Gastrocnemius medialis (tissue), 4 donors: ENCODE data around the gene ADSS1. TPM values are rescaled to one million over a fixed set of nuclear protein-coding genes. Genes with fewer than 3 reads are reported as not detected.
A peak's percentile ranks its signal among the peaks of the same experiment; 100 is the strongest.

Source experiments
- ATAC-seq, 2 donors: fragments of 150-250 bp; one replicate each; pipeline ENCODE4 v1.9.1; 2016
- DNase-seq, 2 donors: peaks; one replicate each; pipeline ENCODE4 v3.0.0-alpha.2; 2019
- H3K27ac ChIP-seq, 4 donors: fragments of 200-600 bp; sonication (generic); 1 replicate in 1 of 4; 2 replicates in 3 of 4; pipeline ENCODE4 v1.5.1; 2016 to 2018; ENCODE audit warnings: mild to moderate bottlenecking in 2 of 4, moderate library complexity in 1 of 4
- H3K27me3 ChIP-seq, 3 donors: fragments of 200-600 bp; sonication (generic) in 2 of 3; 1 replicate in 1 of 3; 2 replicates in 2 of 3; pipeline versions ENCODE4 v1.5.1 to v1.6.0; 2016 to 2019; ENCODE audit warnings: mild to moderate bottlenecking in 1 of 3, moderate library complexity in 1 of 3
- H3K36me3 ChIP-seq, 2 donors: fragments of 200-600 bp; sonication (generic) in 1 of 2; one replicate each; pipeline ENCODE4 v1.5.1; 2017 to 2018
- H3K4me1 ChIP-seq, 2 donors: fragments of 200-600 bp; sonication (generic) in 1 of 2; one replicate each; pipeline ENCODE4 v1.5.1; 2016 to 2017; ENCODE audit warnings: mild to moderate bottlenecking in 2 of 2
- H3K4me3 ChIP-seq, 4 donors: fragments of 200-600 bp; sonication (generic) in 3 of 4; 1 replicate in 1 of 4; 2 replicates in 3 of 4; pipeline ENCODE4 v1.5.1; 2016 to 2019; ENCODE audit warnings: mild to moderate bottlenecking in 2 of 4
- H3K9me3 ChIP-seq, 3 donors: fragments of 200-600 bp; sonication (generic) in 2 of 3; 1 replicate in 1 of 3; 2 replicates in 2 of 3; pipeline ENCODE4 v1.5.1; 2016 to 2019
- POLR2A ChIP-seq, 2 donors: fragments of 450-650 bp; IDR thresholded peaks; one replicate each; pipeline ENCODE4 v1.6.1; 2017; ENCODE audit warnings: antibody characterized with exemption in 2 of 2, mild to moderate bottlenecking in 2 of 2, moderate library complexity in 2 of 2
- in situ Hi-C, 4 donors: fragments of 200-750 bp; cut with MboI; loops; one replicate each; pipeline versions ENCODE4 v1.15.0 to v1.8.0; 2017; ENCODE audit warnings: low sequenced_read_pairs in 4 of 4
- intact Hi-C: fragments of 100-400 bp; cut with DNase I; formaldehyde crosslinking; loops from one replicate; pipeline ENCODE4 v1.15.1; 2023; ENCODE audit warnings: low total_unique reads
- total RNA-seq, 4 donors: library from RNA; depleted of rRNA; stranded (reverse); fragments of >200 nt; gene quantifications; one replicate each; pipeline versions ENCODE4 v1.1.0 to v1.2.3, GENCODE V29; 2016
- TF ChIP-seq, protein P1 (sequence below), 5 experiments: fragments of 450-650 bp in 3 of 5; fragments of 200-600 bp in 2 of 5; sonication (generic) in 2 of 5; IDR thresholded peaks in 4 of 5; conservative IDR thresholded peaks in 1 of 5; 1 replicate in 4 of 5; 2 replicates in 1 of 5; pipeline ENCODE4 v1.5.1; 2016 to 2019; ENCODE audit warnings: antibody characterized with exemption in 5 of 5, mild to moderate bottlenecking in 3 of 5, moderate library complexity in 3 of 5

The ADSS1 gene
- total RNA-seq, 4 donors from 2014 or later: 165 to 577 (median 232) TPM

DNA sequence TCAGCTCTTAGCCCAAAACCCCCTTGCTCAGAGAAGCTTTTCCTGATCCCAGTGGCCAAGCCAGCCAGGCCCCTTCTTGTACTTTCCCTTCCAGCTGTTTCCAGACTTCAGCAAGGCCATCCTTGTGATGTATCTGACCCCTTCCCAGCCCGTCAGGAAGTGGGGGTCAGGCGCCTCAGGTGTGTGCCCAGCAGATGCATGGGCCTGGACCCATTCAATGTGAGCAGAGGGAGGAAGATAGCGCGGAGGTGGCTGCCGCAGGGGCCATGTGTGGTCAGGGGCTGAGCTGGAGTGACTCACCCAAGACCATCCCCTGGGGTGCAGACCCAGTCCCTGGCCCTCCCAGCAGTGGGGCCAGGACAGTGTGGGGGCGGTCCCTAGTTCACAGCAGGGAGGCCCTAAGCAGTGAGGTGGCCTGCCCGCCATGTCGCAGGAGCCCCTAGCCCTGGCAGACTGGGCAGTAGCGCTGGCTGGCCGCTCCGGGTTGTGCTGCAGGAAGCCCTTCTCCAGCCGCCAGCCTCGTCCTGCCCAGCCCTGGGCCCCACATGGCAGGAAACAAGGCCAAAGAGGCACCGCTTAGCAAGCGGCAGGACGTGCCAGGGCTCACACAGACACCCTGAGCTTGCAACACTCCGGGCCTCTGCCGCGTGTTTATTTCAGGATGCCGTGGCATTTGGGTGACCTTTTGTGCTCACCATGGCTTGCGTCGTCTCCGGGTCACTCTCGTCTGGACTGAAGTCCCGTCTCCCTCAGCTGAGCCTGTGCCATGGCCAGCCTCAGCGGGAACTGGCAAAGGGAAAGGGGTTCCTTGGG, 12.0 kb downstream of the ADSS1 start:
- Histone ChIP-seq H3K4me1 (peaks cover 63 to 65% of the 10 kb centered on the region in 2 donors), H3K36me3 (peaks cover 0 to 20% of the 10 kb centered on the region in 2 donors), H3K4me3 (peak overlapping the region in 1 of 4 donors; percentile 6), H3K27ac (peak overlapping the region; percentile 91 to 96 (median 95)), H3K27me3 (no peaks in the 10 kb centered on the region), H3K9me3 (no peaks in the 10 kb centered on the region)
- intact Hi-C loops (loop anchor here (1.0 kb wide), 1 partner anchor 12 kb away; the partner anchor contains the start of gene ADSS1), in situ Hi-C loops (no loop called here)
- DNase-seq: peak; percentile 96 to 99
- ATAC-seq: peak; percentile 69 to 78
- peak; percentile 51 to 77 for TF ChIP-seq POLR2A (IDR thresholded peaks at IDR 0.05)
- TF ChIP-seq, protein P1, sequence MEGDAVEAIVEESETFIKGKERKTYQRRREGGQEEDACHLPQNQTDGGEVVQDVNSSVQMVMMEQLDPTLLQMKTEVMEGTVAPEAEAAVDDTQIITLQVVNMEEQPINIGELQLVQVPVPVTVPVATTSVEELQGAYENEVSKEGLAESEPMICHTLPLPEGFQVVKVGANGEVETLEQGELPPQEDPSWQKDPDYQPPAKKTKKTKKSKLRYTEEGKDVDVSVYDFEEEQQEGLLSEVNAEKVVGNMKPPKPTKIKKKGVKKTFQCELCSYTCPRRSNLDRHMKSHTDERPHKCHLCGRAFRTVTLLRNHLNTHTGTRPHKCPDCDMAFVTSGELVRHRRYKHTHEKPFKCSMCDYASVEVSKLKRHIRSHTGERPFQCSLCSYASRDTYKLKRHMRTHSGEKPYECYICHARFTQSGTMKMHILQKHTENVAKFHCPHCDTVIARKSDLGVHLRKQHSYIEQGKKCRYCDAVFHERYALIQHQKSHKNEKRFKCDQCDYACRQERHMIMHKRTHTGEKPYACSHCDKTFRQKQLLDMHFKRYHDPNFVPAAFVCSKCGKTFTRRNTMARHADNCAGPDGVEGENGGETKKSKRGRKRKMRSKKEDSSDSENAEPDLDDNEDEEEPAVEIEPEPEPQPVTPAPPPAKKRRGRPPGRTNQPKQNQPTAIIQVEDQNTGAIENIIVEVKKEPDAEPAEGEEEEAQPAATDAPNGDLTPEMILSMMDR (IDR thresholded peaks at IDR 0.05 in 4 of 5, conservative IDR thresholded peaks at IDR 0.05 in 1 of 5): no peak

DNA sequence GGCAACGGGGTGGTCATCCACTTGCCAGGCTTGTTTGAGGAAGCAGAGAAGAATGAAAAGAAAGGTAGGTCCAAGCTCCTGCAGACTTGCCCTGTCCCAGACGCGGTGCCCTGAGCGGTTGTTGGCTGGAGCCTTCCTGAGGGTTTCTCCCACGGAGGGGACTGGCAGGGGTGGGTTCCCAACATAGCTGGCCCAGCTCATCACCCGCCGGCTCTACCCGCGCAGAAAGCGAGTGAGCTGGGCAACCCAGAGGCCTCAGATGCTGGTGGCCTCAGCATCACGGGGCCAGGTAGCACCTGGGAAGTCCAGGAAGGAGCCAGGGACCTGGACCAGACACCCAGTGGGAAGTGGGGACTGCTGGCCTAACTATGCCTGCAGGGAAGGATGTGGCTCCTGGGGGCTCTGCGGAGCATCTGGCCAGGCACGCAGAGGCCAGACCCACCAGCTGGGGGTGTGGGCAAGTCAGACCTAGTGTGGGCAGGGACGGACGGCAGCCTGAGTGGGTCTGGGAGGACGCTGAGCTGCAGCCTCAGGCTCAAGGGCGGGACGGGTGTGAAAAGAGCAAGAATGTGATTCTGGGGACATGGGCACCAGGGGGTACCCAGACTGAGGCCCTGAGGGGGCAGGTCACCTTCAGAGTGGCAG, 14.5 kb downstream of the ADSS1 start:
- Histone ChIP-seq H3K27me3 (no peaks in the 10 kb centered on the region), H3K4me3 (no peak overlapping the region), H3K9me3 (no peaks in the 10 kb centered on the region), H3K27ac (peak overlapping the region; percentile 91 to 96 (median 95)), H3K36me3 (peaks cover 0 to 35% of the 10 kb centered on the region in 2 donors), H3K4me1 (peaks cover 40% of the 10 kb centered on the region in 2 donors)
- DNase-seq: no peak
- intact Hi-C loops: no loop called here
- in situ Hi-C loops: no loop called here
- TF ChIP-seq, protein P1 (IDR thresholded peaks at IDR 0.05 in 4 of 5, conservative IDR thresholded peaks at IDR 0.05 in 1 of 5): no peak
- TF ChIP-seq POLR2A (IDR thresholded peaks at IDR 0.05): no peak
- ATAC-seq: no peak

DNA sequence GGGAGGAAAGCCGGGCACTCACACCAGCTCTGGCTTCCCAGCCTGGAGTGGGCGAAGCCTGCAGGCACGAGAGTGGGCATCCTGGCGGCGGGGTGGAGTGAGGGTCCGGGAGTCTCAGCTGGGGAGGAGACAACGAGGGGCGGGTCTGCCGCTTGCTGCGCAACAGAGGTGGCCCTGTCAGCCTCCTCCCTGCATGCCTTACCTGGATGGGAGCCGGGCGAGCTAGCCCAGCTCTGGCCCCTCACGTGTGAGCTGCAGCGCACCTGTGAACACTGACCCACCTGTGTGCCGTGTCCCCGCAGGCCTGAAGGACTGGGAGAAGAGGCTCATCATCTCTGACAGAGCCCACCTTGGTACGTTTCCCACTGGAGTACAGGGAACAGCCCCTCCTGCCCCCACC, 15.0 kb downstream of the ADSS1 start:
- Histone ChIP-seq H3K27me3 (no peaks in the 10 kb centered on the region), H3K4me1 (peaks cover 35% of the 10 kb centered on the region in 2 donors), H3K4me3 (no peak overlapping the region), H3K36me3 (peaks cover 0 to 41% of the 10 kb centered on the region in 2 donors), H3K27ac (peak overlapping the region; percentile 91 to 96 (median 95)), H3K9me3 (no peaks in the 10 kb centered on the region)
- no peak for DNase-seq
- in situ Hi-C loops (no loop called here), intact Hi-C loops (no loop called here)
- ATAC-seq: no peak
- TF ChIP-seq POLR2A (IDR thresholded peaks at IDR 0.05): no peak
- TF ChIP-seq, protein P1 (IDR thresholded peaks at IDR 0.05 in 4 of 5, conservative IDR thresholded peaks at IDR 0.05 in 1 of 5): no peak

DNA sequence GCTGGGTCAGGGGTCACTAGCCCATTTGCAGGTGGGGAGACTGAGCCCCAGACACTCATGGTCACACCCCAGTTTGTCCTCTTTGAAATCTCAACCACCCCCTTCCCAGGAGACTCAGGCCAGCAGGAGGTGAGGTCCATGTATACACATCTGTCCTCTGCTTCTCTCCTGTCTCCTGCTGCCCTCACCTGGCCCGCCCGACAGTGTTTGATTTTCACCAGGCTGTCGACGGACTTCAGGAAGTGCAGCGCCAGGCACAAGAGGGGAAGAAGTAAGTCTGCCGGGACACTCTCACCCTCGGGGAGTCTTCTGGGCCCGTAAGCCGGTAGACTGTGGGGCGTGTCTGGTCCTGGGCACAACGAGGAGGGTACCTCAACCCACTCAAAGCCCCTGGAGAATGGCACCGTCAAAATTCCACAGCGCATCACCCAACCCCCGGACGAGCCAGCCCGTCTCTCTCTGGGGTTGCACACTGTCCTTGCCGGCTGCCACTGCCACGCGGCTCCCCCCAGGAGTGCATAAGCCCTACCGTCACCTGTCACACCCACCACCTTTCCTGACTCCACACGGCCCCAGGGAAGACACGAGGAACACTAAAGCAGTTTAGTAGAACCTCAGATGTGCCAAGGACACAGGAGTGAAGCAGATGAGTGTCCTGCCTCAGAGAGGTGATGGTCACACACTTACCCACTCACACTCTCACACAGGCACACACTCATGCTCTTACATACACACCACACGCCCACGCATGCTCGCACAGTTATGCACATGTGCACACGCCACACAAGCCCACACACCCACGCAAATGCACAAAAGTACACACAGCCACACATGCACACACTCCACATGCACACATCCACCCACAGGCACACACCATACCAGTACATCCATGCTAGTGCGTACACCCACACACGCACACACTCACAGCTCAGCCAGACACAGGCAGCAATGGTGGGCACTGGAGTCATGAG, 15.8 kb downstream of the ADSS1 start:
- intact Hi-C loops: no loop called here
- no peaks in the 10 kb centered on the region for H3K27me3 ChIP-seq
- peaks cover 27% of the 10 kb centered on the region in 2 donors for H3K4me1 ChIP-seq
- no peaks in the 10 kb centered on the region for H3K9me3 ChIP-seq
- ATAC-seq: no peak
- peak overlapping the region; percentile 91 to 96 (median 95) for H3K27ac ChIP-seq
- in situ Hi-C loops: no loop called here
- H3K36me3 ChIP-seq: peaks cover 0 to 46% of the 10 kb centered on the region in 2 donors
- TF ChIP-seq, protein P1 (IDR thresholded peaks at IDR 0.05 in 4 of 5, conservative IDR thresholded peaks at IDR 0.05 in 1 of 5): no peak
- TF ChIP-seq POLR2A (IDR thresholded peaks at IDR 0.05): no peak
- DNase-seq: no peak
- H3K4me3 ChIP-seq: no peak overlapping the region
